AG09319 (cell line): Measurements from ENCODE around the gene CHSY1.

Experiments
- DNase-seq: peaks from one replicate; pipeline ENCODE4 v3.0.0-alpha.2; 2010; ENCODE audit warnings: low read depth; ENCODE audit errors: extremely low read depth
- TF ChIP-seq, protein P1 (sequence below): IDR thresholded peaks from 2 replicates; pipeline ENCODE4 v1.5.1; 2011; ENCODE audit warnings: low read depth, mild to moderate bottlenecking, inconsistent platforms, low read length, moderate library complexity

The CHSY1 gene

DNA sequence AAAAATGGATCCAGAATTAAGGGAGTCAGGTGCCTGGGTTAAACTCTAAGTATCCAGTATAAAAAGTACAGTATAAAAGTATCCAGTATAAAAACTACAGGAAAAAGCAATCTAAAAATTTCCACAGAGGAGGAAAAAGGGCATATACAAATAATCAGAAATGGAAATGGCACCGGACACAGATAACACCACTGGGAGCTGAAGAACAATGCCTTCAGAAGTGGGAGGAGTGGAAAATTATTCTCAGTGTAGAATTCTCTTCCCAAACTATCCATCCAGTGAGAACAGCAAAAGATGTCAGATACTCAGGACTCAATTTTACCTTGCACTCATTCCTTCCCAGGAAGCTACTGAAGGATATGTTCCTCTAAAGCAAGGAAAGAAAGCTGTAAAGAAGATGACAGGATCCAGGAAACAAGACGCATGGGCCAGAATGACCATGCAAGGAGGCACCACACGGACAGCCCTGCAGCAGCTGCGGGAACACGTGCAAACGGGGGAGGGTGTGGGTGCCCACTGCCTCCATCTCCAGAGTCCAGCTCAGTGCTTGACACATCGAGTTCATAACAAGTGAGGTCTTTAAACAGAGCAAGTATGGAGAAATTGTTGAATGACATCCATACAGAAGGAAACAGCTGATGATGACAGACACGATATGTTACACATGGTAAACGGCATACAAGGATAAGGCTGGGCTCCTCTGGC, 68.5 kb downstream of the CHSY1 start:
- DNase-seq: no peak
- TF ChIP-seq, protein P1, sequence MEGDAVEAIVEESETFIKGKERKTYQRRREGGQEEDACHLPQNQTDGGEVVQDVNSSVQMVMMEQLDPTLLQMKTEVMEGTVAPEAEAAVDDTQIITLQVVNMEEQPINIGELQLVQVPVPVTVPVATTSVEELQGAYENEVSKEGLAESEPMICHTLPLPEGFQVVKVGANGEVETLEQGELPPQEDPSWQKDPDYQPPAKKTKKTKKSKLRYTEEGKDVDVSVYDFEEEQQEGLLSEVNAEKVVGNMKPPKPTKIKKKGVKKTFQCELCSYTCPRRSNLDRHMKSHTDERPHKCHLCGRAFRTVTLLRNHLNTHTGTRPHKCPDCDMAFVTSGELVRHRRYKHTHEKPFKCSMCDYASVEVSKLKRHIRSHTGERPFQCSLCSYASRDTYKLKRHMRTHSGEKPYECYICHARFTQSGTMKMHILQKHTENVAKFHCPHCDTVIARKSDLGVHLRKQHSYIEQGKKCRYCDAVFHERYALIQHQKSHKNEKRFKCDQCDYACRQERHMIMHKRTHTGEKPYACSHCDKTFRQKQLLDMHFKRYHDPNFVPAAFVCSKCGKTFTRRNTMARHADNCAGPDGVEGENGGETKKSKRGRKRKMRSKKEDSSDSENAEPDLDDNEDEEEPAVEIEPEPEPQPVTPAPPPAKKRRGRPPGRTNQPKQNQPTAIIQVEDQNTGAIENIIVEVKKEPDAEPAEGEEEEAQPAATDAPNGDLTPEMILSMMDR: no peak

DNA sequence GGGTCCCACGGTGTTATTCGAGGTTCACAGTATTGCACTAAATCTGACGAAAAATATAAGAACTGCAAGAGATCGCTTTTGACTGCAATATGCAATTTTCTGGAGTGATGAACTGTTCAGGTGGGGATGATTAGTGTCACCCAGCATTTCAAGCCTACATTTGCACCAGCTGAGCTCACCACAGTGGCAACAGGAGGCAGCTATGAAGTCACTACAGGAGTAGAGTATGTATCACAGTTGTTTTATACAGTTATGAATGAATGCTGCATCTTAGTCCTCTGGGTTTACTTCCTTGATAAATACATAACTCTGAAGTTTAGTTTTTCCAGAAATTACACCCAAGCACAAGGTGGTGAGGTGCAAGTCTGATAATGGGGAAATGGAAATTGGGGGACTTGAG, 69.6 kb downstream of the CHSY1 start:
- TF ChIP-seq, protein P1: no peak
- no peak for DNase-seq

DNA sequence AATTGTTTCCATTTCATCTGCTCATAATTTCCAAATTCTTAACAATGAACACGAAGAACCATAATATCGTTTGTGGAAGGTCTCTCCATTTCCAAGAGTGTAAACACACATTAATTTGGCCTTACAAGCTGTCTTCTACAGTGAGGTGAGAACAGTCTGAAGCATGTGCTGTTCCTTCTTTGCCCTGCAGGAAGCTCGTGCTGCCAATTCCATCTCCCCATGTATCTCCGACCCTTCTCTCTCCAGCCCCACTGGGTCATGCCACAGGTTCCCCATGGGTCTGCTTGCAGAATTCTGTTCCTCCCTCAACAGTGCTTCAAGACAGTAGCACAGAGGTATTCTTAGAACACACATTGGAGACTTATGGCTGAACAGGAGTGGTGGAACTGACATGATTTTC, 70.5 kb downstream of the CHSY1 start:
- TF ChIP-seq, protein P1: no peak
- DNase-seq: no peak

DNA sequence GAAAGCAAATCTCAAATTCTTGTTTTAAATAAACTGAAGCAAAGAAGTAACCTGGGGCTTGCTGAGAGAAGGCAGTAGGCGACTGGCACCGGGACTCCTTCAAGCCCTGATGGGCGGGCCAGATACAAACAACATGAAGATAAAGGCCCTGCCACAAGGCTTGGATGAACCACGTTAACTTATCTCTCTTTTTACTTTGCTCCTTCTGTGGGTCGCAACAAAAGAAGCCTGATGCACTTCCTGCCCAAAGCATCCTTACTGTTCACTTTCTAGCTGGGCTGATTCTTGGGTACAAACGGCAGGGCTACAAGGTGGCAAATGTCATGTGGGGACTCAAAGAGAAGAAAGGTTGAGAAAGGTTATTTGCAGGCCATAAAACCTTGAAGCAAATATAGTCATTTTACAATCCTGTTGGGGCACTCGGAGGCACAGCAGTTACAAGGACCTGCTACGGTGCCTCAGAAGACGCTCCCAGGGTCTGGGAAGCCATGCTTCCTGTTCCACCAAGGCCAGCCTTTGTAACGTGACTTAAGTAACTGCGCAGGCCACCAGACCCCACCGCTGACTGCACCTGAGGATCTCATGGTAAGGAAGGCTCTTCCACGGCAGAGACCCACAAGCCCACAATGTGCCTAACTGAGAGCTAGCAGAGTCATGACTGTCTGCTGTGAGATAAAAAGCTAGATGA, 71.1 kb downstream of the CHSY1 start:
- TF ChIP-seq, protein P1: no peak
- DNase-seq: no peak

DNA sequence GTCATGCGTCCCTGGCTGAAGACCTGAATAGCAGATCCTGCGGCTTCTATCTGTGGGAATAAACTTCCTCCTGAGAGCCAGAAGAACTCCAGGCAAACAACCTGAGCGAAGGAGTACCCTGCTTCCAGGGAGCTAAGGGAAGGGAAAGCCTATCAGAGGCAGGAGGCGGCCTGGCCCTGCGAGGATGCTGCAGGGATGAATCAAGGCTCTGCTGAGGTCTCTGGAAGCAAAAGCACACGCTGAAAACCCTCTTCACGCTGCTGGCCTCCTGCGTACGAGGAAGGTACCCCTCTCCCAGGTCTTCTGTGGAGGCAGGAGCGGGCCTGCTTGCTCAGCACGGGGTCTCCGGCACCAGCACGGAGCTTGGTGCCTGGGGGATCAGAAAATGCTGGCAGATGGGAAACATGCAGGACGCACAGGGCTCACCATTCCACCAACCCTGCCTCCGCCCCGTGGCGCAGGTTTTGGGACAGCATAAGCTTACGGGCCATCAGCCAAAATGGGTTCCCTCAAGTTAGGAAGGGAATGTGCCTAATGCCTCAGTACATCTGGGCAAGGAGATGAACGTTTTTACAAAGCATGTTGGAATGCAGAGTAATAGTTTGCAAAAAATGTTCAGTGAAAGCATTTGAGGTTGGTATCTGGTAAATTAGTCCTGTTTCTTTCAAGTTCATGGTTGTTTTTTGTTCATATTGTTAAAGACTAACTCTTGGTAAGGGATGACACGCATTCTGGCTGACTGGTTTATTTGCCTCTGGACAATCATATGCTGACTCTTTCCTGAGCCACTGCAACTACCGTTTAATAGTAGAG, 72.3 kb downstream of the CHSY1 start:
- TF ChIP-seq, protein P1: no peak
- DNase-seq: no peak

DNA sequence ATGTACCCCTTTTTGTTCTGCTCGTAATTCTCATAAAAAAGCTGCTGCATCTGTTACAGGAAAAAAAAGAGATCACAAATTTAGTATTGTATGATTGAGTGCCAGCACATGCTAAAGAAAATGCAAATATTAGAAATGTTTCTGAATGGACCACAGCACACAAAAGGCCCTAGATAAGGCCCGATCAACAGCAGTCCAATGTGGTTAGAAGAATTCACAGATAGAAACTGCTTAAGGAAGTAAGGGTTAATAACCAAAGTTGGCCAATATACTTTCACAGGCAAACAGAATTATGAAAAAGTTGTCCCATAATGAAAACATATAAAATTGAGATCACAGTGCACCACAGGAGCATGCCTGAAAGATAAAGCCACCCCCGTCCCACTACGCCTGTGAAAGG, 72.9 kb downstream of the CHSY1 start:
- no peak for DNase-seq
- TF ChIP-seq, protein P1: no peak

DNA sequence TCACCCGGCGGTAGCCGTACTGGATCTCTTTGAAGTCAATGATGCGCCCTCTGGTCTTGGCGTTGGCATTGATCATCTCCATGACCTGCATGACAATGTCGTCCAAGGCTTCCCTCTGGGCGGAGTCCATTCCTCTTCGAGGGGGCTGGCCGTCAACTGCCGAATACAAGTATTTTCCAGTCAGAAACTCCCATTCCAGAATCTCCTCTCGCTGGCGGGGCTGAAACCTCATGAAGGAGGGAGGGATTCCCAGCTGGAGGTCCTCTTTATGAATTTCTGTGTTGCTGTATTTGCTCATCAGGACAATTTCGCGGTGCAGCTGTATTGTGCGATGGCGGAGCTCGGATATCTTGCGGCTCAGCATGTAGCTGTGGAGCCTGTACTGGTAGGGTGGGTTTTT, 73.4 kb downstream of the CHSY1 start:
- DNase-seq: no peak
- TF ChIP-seq, protein P1: no peak
